ENCODE results near the gene CRNKL1. TPM values are rescaled to one million over a fixed set of nuclear protein-coding genes. Genes with fewer than 3 reads are reported as not detected.

The CRNKL1 gene
- total and polyA plus RNA-seq, 2 of the 4 experiments (the other 2 are of a cell fraction) = 7.4 to 20.1 TPM

DNA sequence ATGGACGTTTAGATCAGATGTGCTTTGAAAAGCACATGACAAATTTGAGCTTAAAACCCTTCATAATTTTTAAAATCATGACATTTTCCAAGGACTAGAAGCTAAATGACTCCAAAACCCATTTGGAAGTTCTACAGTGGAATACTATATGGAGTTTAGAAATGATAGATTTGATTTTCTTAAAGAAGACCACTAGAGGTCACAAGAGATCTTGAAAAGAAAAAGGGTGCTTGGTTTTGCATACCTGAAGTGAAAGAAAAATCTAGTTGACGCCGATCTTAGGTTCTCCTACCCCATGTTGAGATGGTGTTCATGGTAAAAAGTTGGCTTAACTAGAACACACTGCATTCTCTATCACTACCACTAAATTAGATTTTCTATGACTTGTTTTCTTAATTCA, 31.5 kb upstream of the CRNKL1 start:
- POLR2A ChIA-PET (ENCODE audit: unreplicated experiment) = no interaction called here
- Histone ChIP-seq H3K9ac (ENCODE audit: low read depth, low read length) (no peak overlapping the region), H3K4me2 (ENCODE audit: low read depth, low read length) (peak overlapping the region; percentile 79), H4K5ac (ENCODE audit: low read depth, low read length) (no peak overlapping the region), H3K27ac (ENCODE audit: insufficient read depth, low read length) (no peak overlapping the region), H2AFZ (replicated peaks; ENCODE audit: low read length, poor library complexity) (no peak overlapping the region), H3K4me3 (ENCODE audit: insufficient read depth, low read depth, low read length) (no peak overlapping the region), H3K4ac (ENCODE audit: low read depth, low read length) (no peak overlapping the region), H4K20me1 (ENCODE audit: insufficient read depth, low read length) (no peaks in the 10 kb centered on the region), H3K4me1 (ENCODE audit: control insufficient read depth, insufficient read depth, low read length) (no peaks in the 10 kb centered on the region), H2BK15ac (ENCODE audit: low read depth, low read length) (no peak overlapping the region), H4K8ac (ENCODE audit: low read depth in 2 of 2, low read length in 2 of 2) (no peak overlapping the region), H4K91ac (ENCODE audit: insufficient read depth, low read depth, low read length) (no peak overlapping the region), H2AK9ac (replicated peaks; ENCODE audit: low read depth, low read length, poor library complexity) (no peak overlapping the region), H2BK20ac (ENCODE audit: low read depth, low read length) (no peak overlapping the region), H3K9me3 (ENCODE audit: control insufficient read depth, insufficient read depth, low read length) (no peaks in the 10 kb centered on the region), H3K9me1 (ENCODE audit: insufficient read depth, low read length) (no peaks in the 10 kb centered on the region), H3K23ac (ENCODE audit: low read depth, low read length) (no peak overlapping the region), H2BK5ac (ENCODE audit: low read depth, low read length, poor library complexity, severe bottlenecking) (no peak overlapping the region), H3K27me3 (ENCODE audit: control insufficient read depth, insufficient read depth, low read length) (peaks cover 22% of the 10 kb centered on the region), H3K79me1 (ENCODE audit: low read depth in 1 of 2, low read length in 2 of 2) (no peaks in the 10 kb centered on the region), H2AK5ac (ENCODE audit: low read depth, low read length) (no peak overlapping the region), H2BK120ac (ENCODE audit: low read depth, low read length) (no peak overlapping the region), H3K14ac (replicated peaks; ENCODE audit: low read depth, low read length) (no peak overlapping the region), H3K56ac (ENCODE audit: extremely low read depth, insufficient read depth, low read length) (no peak overlapping the region), H3K36me3 (ENCODE audit: control insufficient read depth, insufficient read depth, low read length) (no peaks in the 10 kb centered on the region), H3K18ac (ENCODE audit: low read depth, low read length) (no peak overlapping the region)
- TF ChIP-seq MAFK (IDR thresholded peaks at IDR 0.05; ENCODE audit: low read depth, low read length) (no peak), MAZ (IDR thresholded peaks at IDR 0.05; ENCODE audit: borderline replicate concordance, low read depth, low read length) (no peak), SMC3 (IDR thresholded peaks at IDR 0.05; ENCODE audit: low read depth, low read length) (peak; percentile 42), CEBPB (IDR thresholded peaks at IDR 0.05; ENCODE audit: low read depth, low read length) (no peak), POLR2A (IDR thresholded peaks at IDR 0.05; ENCODE audit: low read depth, low read length) (no peak), FOS (IDR thresholded peaks at IDR 0.05; ENCODE audit: low read depth, low read length) (no peak), NFE2L2 (IDR thresholded peaks at IDR 0.05; ENCODE audit: low read depth, low read length) (no peak), RCOR1 (IDR thresholded peaks at IDR 0.05; ENCODE audit: insufficient replicate concordance, low read length) (no peak), BHLHE40 (IDR thresholded peaks at IDR 0.05; ENCODE audit: low read depth, low read length) (no peak), ELK1 (IDR thresholded peaks at IDR 0.05; ENCODE audit: borderline replicate concordance, low read depth, low read length) (no peak), RAD21 (IDR thresholded peaks at IDR 0.05; ENCODE audit: low read length) (peak; percentile 57), RFX5 (IDR thresholded peaks at IDR 0.05; ENCODE audit: low read depth, low read length) (no peak), MXI1 (IDR thresholded peaks at IDR 0.05; ENCODE audit: borderline replicate concordance, low read depth, low read length) (no peak), CHD1 (IDR thresholded peaks at IDR 0.05; ENCODE audit: low read depth, low read length) (no peak)
- TF ChIP-seq, protein P1, sequence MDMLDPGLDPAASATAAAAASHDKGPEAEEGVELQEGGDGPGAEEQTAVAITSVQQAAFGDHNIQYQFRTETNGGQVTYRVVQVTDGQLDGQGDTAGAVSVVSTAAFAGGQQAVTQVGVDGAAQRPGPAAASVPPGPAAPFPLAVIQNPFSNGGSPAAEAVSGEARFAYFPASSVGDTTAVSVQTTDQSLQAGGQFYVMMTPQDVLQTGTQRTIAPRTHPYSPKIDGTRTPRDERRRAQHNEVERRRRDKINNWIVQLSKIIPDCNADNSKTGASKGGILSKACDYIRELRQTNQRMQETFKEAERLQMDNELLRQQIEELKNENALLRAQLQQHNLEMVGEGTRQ (IDR thresholded peaks at IDR 0.05; ENCODE audit: low read depth, low read length) = no peak
- TF ChIP-seq, protein P2, sequence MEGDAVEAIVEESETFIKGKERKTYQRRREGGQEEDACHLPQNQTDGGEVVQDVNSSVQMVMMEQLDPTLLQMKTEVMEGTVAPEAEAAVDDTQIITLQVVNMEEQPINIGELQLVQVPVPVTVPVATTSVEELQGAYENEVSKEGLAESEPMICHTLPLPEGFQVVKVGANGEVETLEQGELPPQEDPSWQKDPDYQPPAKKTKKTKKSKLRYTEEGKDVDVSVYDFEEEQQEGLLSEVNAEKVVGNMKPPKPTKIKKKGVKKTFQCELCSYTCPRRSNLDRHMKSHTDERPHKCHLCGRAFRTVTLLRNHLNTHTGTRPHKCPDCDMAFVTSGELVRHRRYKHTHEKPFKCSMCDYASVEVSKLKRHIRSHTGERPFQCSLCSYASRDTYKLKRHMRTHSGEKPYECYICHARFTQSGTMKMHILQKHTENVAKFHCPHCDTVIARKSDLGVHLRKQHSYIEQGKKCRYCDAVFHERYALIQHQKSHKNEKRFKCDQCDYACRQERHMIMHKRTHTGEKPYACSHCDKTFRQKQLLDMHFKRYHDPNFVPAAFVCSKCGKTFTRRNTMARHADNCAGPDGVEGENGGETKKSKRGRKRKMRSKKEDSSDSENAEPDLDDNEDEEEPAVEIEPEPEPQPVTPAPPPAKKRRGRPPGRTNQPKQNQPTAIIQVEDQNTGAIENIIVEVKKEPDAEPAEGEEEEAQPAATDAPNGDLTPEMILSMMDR (conservative IDR thresholded peaks at IDR 0.05; ENCODE audit: low read depth, low read length) = peak; percentile 53
- no CpG with 5 or more reads among the region's 3 CpGs for WGBS, 2 experiments (ENCODE audit: extremely low coverage in 2 of 2, insufficient read length in 1 of 2)
- dilution Hi-C loops (cut with HindIII; ENCODE audit: low sequenced_read_pairs, unreplicated experiment) (no loop called here), intact Hi-C loops (cut with micrococcal nuclease) (loop anchor here (1.0 to 10.0 kb wide), 5 partner anchors 153 to 741 kb away; no protein-coding TSS in a partner anchor), in situ Hi-C loops (cut with MboI; ENCODE audit: low sequenced_read_pairs) (loop anchor here (10.0 kb wide), 1 partner anchor 511 kb away; no protein-coding TSS in a partner anchor)
- peak; percentile 72 for ATAC-seq (ENCODE audit: low read depth)
- CTCF ChIA-PET = interaction anchor here (0.6 to 2.1 kb wide), 7 partner anchors 11 to 1664 kb away, joined by 3 to 9 read pairs (median 4); partner anchors contain the start of genes CFAP61 and CRNKL1
- DNase-seq = peak; percentile 20
- no TSS peak for BruUV-seq (replicated peaks)
